AG09309 (cell line): ENCODE measurements around the gene GNAI1.

Experiments used
- DNase-seq: peaks from one replicate; pipeline ENCODE4 v3.0.0-alpha.2; 2010; ENCODE audit warnings: low read depth
- H3K4me3 ChIP-seq: 2 replicates; pipeline ENCODE4 v1.5.1; 2011; ENCODE audit warnings: mild to moderate bottlenecking, low read depth, low read length, moderate library complexity; ENCODE audit not compliant: control insufficient read depth
- CTCF ChIP-seq: IDR thresholded peaks from 2 replicates; pipeline ENCODE4 v1.5.1; 2011; ENCODE audit warnings: mild to moderate bottlenecking, low read depth, low read length, inconsistent platforms; ENCODE audit not compliant: insufficient read depth, control insufficient read depth; ENCODE audit errors: missing control alignments

Gene GNAI1

GRCh38 chr7:80145780-80146422 is 11.3 kb downstream of the GNAI1 start:
- peak; percentile 72 for DNase-seq
- TF ChIP-seq CTCF: no peak
- no peak overlapping the region for H3K4me3 ChIP-seq

GRCh38 chr7:80146545-80147182 is 12.0 kb downstream of the GNAI1 start:
- no peak for TF ChIP-seq CTCF
- no peak overlapping the region for H3K4me3 ChIP-seq
- no peak for DNase-seq

GRCh38 chr7:80147543-80148391 is 13.1 kb downstream of the GNAI1 start:
- peak; percentile 86 for DNase-seq
- H3K4me3 ChIP-seq: no peak overlapping the region
- TF ChIP-seq CTCF: no peak

- no peak for TF ChIP-seq CTCF
- H3K4me3 ChIP-seq: no peak overlapping the region
- no peak for DNase-seq
These were observed 16.1 kb downstream of the GNAI1 start for GRCh38 chr7:80150611-80151273.

- DNase-seq: peak; percentile 83
- H3K4me3 ChIP-seq: no peak overlapping the region
- no peak for TF ChIP-seq CTCF
These were observed 16.6 kb downstream of the GNAI1 start for GRCh38 chr7:80151274-80151665.

GRCh38 chr7:80153446-80153845 is 18.8 kb downstream of the GNAI1 start:
- DNase-seq: no peak
- no peak for TF ChIP-seq CTCF
- no peak overlapping the region for H3K4me3 ChIP-seq
